Frontal cortex (tissue), 4 donors: ENCODE data around the gene LRRTM2. TPM values are rescaled to one million over a fixed set of nuclear protein-coding genes. Genes with fewer than 3 reads are reported as not detected.
"Not testable (repeated sequence)": the region's sequence is repeated elsewhere in the genome, so short reads cannot be mapped to it uniquely, and the experiment has no call there.

Experiments
- DNase-seq, 2 donors: peaks; one replicate each; pipeline ENCODE4 v3.0.0; 2012; ENCODE audit warnings: low spot score in 2 of 2
- FAIRE-seq: peaks from 2 replicates; lab custom pipeline; 2012; peaks lifted over from hg19 to GRCh38; lab: Jason Lieb, UNC
- total RNA-seq: library from RNA; depleted of rRNA; stranded (reverse); fragments of >200 nt; gene quantifications from one replicate; pipeline ENCODE4 v1.2.3, GENCODE V29; 2014
- donor health status: control.
- donor health status: control.
- donor health status: control.

The LRRTM2 gene, protein sequence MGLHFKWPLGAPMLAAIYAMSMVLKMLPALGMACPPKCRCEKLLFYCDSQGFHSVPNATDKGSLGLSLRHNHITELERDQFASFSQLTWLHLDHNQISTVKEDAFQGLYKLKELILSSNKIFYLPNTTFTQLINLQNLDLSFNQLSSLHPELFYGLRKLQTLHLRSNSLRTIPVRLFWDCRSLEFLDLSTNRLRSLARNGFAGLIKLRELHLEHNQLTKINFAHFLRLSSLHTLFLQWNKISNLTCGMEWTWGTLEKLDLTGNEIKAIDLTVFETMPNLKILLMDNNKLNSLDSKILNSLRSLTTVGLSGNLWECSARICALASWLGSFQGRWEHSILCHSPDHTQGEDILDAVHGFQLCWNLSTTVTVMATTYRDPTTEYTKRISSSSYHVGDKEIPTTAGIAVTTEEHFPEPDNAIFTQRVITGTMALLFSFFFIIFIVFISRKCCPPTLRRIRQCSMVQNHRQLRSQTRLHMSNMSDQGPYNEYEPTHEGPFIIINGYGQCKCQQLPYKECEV
- total RNA-seq: 99.5 TPM

DNA sequence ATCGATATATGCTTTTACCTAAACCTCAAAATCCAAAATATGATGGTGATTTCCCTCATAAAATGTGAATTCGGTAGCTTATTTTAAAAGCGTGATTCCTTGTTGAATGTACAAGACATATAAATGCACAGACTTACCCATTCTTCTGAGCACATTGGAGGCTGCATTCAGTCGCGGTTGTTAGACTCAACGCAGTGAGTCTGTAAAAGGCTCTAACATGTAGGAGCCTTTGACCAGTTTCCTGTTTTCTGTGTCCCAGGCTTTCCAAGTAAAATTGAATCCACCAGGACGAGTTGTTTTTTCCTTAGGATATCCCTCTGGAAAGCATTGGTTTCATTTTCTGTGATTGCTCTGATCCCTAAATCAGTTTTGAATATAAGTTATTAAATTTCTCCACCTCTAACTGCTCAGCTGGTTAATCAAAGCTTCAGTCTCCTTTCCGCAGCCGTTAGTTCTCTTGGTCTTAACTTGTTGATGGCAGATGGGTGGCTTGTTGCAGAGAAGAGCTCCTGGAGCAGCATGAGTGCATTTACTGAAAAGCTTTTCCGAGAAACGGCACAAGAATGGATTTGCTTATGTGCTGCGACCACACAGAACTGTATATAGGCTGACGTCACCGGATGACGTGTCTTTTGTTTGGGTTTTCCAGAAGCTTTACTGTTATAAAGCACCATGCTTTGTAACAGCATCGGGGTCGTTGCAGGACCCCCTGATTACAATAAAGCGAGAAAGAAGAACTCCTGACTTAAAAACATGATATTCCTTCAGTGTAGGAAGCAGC, at the start of gene LRRTM2:
Gene LRRTM2, minus strand, starts transcription at position 565 of the 781 bp plus-strand sequence. Its CDS starts 424 bp downstream, at position 141.
- FAIRE-seq (no peak), DNase-seq (peak; percentile 28 to 39)

DNA sequence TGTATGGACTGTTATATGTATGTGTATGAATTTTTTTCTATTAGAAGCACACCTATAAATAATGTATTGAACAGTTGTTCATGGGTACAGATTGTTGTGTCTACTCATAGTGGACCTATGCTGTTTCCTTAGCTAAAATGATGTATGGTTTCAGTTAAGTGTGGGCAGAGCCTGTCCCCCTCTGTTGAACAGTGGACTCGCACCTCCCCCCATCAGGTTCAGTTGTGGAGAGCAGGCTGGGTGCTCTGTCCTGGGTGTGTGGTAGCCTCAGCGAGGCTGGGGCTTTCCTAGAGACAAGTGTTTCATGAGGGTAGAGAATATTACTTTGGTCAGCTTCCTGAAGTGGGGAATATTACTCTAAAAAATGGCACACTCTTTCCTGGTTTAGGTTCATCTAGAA, 47.4 kb upstream of the LRRTM2 start:
- FAIRE-seq: no peak

DNA sequence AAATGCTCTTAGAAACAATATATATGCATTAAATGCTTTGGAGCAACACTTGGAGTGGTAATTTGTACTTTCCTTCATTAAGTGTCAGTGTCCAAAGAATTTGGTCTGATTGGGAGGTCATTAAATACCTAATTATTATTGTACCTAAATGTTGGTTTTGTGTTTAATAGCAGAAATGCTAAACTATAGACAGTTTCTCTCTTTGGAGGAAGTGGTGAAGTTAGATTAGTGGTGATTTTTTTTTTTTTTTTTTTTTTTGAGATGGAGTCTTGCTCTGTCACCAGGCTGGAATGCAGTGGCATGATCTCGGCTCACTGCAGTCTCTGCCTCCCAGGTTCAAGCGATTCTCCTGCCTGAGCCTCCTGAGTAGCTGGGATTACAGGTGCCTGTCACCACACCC, 46.2 kb upstream of the LRRTM2 start:
- not testable (repeated sequence) for FAIRE-seq, DNase-seq

More for the DNA sequence above, 47.4 kb upstream of the LRRTM2 start:
- no peak for DNase-seq

DNA sequence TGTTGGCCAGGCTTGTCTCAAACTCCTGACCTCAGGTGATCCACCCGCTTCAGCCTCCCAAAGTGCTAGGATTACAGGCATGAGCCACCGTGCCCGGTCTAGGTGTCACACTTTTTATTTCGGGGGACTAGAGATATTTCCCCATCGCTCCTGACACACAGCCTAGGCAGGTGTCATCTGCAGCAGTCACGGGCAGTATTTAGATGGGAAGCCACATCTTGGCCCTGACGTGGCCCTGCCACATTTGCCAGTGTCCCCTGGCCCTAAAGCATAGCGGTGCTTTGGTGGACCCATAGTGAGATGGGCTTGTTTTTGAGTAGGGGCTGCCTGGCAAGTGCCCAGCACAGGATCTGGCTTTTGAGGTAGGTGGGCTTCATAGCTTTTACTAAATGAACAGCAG, 45.0 kb upstream of the LRRTM2 start:
- FAIRE-seq (no peak), DNase-seq (no peak)

DNA sequence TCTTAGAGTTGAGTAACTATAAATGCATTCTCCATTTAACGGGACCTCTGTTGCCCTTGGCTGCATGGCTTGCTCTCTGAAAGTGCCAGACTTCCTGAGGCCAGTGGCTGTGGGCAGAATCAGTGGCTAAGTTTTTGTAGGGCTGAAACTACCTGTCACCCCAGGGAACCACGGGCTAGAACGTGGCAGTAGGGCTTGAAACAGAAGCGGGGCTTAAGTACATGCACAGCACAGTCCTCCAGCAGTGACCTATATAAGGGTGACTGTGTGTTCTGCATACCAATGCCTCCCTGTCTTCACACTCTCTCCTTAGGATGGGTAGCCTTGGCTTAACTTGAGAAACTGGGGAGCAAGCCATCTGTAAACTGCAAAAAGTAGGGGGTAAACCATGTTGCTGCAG, 43.6 kb upstream of the LRRTM2 start:
- no peak for FAIRE-seq
- DNase-seq: no peak

DNA sequence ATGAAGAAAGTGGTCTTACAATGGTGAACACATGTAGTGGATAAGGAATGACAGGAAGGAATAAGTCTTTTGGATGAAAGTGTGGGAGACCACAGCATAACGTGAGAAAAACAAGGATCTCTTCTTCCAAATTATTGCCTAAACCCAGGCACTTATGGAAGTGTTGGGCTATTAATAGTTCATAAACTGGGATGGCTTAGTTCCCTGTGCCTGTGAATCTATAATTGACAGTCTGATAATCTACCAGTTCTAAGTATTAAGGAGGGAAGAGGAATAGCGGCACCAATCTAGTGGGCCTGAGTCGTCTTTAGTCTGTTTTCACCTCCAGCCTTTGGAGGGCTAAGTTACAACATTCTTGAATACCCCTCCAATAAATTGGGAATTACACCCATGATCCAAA, 39.2 kb upstream of the LRRTM2 start:
- DNase-seq (no peak), FAIRE-seq (no peak)

DNA sequence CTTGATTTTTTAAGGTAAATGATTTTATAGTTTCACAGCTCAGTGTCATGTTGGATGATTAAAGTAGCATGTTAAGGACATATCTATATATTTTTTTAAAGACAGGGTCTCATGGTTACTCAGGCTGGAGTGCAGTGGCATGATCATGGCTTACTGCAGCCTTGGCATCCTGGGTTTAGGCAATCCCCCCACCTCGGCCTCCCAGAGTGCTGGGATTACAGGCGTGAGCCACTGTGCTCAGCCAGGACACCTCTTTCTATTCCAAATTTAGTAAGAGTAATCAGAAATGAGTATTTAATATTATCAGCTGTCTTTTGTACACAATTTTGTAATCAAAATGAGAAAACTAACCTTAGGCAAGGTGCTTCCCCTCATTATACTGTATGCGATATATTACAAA, 38.6 kb upstream of the LRRTM2 start:
- FAIRE-seq (no peak), DNase-seq (no peak)

DNA sequence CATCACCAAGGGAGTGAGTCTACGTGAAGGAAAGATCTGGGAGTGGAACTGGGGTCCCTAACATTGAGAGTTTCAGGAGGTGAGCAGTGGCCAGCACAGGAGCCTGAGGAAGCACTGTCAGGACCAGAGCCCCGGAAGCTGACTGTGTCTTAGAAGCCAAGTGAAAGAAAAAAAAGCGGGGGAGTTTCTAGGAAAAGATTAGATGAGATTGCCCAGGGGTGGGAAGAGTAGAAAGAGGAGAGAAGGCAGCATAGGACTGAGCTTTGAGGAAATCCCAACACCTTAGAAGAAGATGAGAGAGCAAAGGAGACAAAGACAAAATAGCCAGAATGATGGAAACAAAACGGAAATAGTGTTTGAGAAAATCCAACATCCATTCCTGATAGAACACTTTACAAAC, 37.0 kb upstream of the LRRTM2 start:
- FAIRE-seq (no peak), DNase-seq (no peak)

DNA sequence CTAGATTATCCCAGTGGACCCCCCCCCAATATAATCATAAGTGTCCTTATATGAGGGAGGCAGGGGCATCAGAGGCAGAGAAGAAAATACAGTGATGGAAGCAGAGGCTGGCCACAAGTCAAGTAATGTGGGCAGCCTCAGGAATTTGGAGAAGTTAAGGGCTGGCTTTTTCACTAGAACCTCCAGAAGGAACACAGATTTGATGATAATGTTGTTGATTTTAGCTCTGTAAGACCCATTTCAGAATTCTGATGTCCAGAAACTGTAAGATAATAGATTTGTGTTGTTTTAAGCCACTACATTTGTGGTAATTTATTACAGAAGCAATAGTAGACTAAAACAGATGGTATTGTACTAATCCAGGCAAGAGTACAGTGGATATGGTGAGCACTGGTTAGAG, 36.3 kb upstream of the LRRTM2 start:
- DNase-seq: no peak
- FAIRE-seq: no peak

DNA sequence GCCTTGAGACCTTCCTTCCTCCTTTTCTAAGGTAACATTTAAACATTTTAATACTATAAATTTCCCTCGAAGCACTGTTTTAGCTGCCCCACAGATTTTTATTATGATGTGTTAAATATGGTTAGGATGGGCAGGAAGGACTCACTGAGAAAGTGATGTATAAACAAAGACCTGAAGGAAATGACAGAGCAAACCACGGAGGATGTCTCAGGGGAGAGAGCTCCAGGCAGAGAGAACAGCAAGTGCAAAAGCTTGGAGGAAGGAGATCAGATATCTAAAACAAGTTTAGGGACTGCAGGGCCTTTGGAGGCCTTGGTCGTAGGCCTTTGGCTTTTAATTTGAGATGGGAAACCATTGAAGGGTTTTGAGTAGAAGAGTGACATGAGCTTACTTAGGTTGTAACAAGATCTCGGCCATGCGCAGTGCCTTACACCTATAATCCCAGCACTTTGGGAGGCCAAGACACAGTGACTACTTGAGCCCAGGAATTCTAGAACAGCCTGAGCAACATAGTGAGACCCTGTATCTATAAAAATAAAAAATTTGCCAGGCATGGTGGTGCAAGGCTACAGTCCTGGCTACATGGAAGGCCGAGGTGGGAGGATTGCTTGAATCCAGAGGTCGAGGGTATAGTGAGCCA, 35.5 kb upstream of the LRRTM2 start:
- FAIRE-seq (no peak), DNase-seq (no peak)

DNA sequence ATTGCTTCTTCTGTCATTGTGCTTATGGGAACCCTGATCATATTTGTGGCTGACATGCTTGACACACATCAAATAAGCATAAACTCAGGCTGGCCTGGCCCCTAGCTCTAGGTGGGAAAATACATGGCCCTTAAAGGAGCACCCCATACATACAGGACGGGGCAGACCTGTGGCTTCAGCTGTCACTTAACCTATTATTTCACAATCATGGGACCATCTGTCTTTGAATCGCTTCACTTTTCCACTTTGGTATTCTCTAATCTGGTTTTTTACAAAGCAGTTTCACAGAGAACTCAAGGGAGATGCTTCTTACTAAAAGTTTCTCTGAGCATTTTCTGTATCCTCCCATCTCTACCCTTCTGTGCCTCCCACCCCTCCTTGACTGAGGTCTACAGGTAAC, 34.6 kb upstream of the LRRTM2 start:
- DNase-seq (no peak), FAIRE-seq (no peak)

DNA sequence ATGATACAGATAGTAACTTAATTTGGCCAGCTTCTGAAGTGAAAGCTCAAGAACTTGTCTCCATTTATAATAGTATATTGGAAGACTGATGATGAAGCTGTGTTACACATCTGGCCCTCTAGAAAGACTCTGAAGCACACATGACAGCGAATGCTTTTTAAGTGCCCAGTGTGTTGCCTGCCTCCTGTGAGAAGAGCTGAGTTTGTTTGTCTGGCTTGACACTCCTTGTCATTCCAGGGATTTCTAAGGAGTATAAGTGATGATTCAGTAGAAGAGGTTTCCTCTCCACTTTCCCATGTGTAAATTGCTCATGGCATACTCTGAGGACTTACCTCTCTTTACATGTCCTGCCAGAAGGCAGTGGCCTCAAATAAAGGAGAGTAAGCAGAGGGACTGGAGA, 30.4 kb upstream of the LRRTM2 start:
- FAIRE-seq (no peak), DNase-seq (no peak)

DNA sequence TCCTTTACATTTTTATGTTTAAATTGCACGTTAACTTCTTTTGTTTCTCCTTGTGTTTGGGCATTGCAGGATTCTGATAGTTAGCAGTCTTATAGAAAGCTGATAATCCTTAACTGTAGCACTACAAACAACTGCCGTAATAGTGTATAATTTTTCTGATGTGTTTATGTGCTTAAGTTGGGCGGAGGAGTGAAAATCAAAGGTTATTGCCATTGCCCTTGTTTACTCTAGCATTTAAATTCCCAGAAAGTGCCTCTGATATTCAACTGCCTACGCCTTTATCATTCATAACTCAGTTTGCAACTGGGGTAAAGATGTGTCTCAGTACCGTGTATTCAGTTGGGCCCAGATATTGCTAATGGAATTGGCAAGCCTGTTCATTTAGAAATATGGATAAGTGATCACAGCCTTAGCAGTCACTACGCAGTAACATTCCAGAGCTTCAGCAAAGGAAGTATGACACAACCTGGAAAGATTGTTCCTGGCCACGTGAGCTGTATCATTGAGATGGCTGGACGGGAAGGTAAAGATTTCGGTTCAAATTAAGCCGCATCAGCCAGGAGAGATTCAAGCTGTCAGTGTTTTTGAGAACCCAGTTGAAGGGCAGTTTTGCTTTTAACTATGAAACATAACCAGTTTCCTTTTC, 28.1 kb upstream of the LRRTM2 start:
- DNase-seq: no peak
- no peak for FAIRE-seq

DNA sequence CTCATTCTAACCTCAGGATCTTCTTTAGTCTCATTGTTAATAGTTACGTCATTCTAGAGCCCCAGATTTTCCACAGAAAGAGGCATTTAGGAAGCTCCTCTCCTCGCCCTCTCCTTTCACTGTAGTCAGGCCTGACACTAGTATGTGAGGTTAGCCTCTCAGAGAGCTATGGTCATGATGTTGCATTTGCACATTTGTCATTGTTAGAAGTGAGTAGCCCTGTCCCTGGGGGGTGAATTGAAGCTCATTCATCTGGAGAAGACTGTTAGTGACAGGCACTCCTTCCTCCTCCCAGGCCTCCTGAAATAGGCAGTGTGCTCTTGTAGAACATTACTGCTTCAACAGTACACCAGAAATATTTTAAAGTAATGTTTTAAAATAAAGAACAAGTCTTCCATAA, 26.6 kb upstream of the LRRTM2 start:
- FAIRE-seq (no peak), DNase-seq (no peak)

DNA sequence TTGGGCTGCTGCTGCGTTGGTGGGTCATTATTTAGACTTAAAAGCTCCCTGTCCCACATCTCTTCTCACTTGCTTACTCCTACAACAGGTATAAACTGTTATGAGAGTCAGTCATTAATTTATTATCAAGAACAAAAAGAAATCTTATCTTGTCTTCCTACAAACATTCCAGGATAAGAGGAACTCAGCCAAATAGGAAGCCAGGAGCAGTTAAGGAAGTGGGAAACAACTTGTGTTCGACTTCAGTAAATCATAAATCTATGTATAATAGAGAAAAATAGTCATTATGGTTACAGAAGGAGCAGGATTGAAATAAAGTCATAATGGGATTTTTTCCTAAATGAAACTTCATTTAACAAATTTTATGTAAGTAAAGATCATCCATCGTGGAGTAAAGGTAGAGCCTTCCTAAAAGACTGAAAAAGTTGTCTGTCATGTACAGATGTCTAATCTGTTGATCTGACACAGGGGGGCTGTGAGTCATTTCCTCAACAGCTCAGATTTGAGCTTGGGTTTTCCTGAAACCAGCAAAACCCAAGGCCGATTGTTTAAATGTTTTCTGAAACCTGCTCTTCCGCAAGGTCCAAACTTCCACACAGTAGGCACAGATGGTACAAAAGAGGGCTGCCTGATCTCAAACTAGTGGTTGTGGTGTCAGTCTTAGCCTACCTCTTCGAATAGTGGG, 25.3 kb upstream of the LRRTM2 start:
- DNase-seq (no peak), FAIRE-seq (no peak)

DNA sequence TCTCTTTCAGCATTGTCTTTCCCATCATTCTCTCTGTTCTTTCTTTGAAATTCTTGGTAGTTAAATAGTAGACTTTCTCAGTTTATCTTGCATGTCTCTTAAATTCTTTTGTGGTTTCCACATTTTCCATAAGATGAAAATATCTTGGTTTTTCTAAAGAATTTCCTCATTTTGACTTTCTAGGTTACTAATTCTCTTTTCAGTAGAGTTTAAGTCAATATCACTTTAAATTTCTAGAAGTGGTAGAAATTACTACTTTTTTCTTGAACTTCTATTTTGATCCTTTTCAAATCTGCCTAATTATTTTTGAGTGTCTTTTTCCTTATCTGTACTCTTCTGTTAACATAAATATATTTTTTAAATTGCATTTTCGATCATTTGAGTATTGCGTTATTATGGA, 23.6 kb upstream of the LRRTM2 start:
- FAIRE-seq (no peak), DNase-seq (no peak)

DNA sequence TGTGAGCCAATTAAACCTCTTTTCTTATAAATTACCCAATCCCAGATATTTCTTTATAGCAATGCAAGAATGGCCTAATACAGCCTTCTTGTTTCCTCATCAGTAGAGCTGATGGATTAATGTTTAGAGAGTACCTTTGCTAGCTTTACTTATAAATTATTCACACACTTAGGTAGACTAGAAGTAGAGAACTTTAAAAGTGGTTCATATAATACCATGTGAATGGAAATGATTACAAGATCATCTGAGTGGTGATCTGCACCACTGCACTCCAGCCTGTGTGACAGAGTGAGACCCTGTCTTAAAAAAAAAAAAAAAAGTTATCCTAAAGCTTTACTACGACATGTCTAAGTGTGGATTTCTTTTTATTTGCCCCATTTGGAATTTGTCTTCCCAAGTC, 23.2 kb upstream of the LRRTM2 start:
- no peak for FAIRE-seq
- no peak for DNase-seq

DNA sequence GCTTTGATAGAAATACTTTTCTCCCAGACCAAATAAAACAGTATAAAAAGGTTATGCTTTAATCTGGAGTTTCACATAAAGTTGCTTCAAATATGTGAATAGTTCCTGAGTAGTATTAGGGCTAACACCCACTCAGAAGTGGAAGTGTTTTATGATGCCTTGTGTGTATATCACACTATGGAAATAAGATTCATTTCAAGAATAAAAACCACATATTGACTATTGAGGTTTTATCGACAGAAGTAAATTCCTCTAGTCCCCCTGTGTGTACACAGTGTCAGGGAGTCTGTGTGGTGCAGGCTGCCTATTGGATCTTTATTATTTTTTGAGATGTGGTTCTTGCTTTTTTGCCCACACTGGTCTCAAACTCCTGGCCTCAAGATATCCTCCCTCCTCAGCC, 20.8 kb upstream of the LRRTM2 start:
- FAIRE-seq (no peak), DNase-seq (no peak)

DNA sequence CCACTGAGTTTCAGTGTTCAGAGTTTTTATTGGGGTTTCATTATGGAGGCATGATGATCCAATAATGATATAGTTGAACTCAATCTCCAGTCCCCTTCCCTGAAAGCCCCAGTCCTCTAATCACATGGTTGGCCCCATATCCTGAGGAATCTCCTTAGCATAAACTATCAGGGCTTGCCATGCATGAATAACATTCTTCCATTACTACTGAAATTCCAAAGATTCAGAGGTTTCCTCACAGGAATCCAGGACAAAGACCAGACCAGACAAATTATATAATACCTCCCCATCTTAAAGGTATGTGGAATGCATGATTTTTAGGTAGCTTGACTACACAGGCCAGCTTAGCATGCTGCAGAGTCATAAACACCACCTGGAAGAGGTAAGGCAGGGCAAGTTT, 15.5 kb upstream of the LRRTM2 start:
- FAIRE-seq (no peak), DNase-seq (no peak)

DNA sequence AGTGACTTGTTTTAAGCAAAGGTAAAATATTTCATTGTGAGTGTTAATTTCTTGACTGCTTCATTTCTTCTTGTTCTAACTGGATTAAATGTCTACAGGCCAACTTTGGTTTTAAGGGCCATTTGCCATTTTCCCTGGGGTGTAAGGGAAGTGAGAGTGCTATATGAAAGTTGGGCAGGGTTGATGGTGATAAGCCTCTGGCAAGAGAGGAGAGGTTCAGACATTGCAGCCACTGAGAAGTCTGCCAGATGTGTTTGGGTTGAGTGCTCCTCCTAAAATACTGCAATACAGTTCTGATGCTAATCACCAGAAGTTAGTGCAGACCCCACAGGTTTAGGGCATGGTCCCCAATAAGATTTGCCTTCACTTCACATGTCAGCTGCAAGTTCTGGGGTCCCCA, 14.9 kb upstream of the LRRTM2 start:
- FAIRE-seq (no peak), DNase-seq (no peak)
